Inflammatory macrophage treated with lipopolysaccharide for 4 hours (primary cell): ENCODE results near the gene KCNG1.

Experiments
- DNase-seq: peaks from one replicate; pipeline ENCODE4 v3.0.0-alpha.2; 2020

Gene KCNG1

DNA sequence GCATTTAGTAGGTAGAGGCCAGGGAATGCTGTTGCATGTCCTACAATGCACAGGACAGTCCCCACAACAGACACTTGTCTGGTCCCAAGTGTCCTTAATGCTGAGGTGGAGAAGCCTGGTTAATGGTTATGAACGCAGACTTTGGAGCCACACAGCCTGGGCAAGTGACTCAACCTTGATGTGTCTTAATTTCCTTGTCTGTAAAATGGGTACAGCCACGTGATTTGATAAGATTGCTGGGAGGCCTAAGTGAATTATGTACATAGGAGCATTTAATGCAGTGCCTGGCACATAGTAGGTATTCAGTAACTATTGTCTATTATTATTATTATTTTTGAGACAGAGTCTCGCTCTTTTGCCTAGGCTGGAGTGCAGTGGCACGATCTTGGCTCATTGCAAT lies 11.4 kb downstream of the KCNG1 start:
- no peak for DNase-seq

- DNase-seq = no peak
Observed at GRCh38 chr20:51010932-51011331, 12.0 kb downstream of the KCNG1 start.

- no peak for DNase-seq
Observed at GRCh38 chr20:51010043-51010365, 12.9 kb downstream of the KCNG1 start.

GRCh38 chr20:51009303-51010042 lies 13.4 kb downstream of the KCNG1 start:
- no peak for DNase-seq

DNA sequence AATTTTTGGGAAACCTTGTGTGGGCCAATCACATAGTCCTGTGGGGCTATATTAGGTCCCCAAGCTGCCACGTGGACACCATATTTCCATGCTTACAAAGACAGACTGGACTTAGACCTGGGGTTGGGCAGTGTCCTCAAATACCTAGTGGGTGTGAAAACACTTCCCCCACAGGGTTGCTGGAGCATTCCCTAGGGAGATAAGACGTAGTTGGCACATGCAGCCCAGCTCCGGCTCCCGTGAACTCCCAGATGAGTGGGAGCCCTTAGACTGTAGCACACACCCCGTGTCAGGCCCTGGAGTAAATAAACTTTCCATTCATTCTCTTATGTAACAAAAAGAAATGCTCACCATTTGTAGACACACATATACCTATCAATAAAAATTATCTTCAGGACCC lies 14.2 kb downstream of the KCNG1 start:
- no peak for DNase-seq

GRCh38 chr20:51005214-51005613 lies 17.7 kb downstream of the KCNG1 start:
- DNase-seq = no peak

DNA sequence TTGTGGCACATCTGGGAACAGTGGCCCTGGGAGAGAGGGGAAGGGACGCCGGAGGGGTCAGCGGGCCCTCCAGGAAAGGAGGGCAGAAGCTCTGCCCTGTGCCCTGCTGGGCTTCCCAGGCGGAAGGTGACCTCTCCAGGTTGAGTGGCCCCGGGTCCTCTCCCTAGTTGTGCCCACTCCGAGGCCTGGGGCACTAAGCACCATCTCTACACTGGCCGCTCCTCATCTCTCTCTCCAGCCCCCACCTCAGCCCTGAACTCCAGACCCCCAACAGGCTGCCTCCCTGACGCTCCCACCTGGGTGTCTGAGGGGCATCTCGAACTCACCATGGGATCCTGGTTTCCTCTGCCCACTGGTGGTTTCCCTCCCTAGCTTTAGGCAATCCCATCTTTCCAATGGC lies 18.1 kb downstream of the KCNG1 start:
- DNase-seq = no peak

GRCh38 chr20:51004305-51004727 lies 18.6 kb downstream of the KCNG1 start:
- DNase-seq = no peak

DNA sequence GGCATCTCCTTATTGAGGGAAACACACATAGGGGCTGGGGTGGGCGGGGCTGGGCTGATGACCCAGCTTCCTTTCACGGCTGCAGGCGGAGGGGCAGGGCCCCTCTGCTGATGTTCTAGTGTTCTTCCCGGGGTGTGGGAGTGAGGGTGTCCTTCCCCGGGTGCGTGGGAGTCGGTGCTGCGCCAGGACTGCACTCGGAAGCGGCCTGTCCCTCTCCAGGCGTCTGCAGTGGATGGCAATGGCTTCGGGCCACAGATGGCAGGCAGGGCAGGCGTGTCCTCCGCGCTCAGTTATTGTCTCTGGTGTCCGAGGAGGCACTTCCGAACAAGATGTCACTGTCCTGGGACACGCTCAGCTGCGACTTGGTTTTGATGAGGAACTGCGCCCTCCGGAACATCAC lies 19.2 kb downstream of the KCNG1 start:
- DNase-seq = no peak

- no peak for DNase-seq
Observed at GRCh38 chr20:51002633-51003032, 20.3 kb downstream of the KCNG1 start.

DNA sequence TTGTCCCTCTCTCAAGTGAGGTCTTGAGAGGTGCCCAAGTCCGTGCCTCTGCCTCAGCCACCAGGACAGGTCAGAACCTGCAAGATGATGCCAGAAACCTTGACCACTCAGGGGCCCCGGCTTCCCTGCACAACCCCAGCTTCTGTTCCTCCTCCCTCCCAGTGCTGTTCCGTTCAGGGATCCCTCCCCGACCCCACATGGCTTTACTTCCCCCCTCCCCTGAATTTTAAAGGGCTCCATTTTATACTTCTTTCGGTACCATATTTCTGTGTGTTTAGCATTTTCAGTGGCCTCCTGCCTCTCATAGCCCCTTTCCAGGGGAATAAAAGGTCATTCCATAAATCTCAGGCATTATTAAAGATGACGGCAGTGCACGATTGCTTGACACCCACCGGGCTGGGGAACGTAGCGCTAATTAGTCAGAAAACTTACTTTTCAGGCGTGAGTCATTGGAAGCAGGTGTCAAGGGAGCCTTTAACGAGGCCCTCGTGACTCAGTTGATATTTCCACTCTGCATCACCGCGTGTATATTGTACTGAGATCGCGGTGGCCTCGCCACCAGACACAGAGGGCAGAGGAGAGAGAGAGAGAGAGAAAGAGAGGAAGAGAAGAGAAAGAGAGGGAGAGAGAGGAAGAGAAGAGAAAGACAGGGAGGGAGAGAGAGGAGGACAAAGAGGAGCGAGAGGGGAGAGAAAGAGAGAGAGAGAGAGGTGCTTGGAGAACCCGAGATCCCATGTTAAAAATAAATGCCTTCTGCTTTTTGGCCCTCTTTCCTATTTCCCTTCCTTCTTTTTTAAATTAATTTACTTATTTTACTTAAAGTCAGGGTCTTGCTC lies 21.3 kb downstream of the KCNG1 start:
- DNase-seq = no peak

DNA sequence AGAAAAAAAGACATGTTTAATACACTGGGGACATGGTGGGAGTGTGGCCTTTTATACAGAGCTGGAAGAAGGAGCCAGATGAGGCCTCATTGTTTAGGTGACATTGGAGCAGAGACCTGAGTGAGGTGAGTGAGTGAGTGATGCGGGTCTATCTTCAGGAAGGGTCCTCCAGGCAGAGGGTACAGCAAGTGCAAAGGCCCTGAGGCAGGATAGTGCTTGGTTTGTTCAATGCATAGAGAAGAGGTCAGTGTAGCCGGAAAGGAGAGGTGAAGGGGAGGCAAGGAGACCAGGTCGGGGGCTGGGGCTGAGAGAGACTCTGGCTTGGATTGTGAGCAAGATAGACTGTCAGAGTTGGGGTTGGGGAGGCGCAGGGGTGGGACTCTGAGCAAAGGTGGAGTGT lies 23.6 kb downstream of the KCNG1 start:
- DNase-seq = no peak

GRCh38 chr20:50996901-50997865 lies 25.7 kb downstream of the KCNG1 start:
- no peak for DNase-seq

DNA sequence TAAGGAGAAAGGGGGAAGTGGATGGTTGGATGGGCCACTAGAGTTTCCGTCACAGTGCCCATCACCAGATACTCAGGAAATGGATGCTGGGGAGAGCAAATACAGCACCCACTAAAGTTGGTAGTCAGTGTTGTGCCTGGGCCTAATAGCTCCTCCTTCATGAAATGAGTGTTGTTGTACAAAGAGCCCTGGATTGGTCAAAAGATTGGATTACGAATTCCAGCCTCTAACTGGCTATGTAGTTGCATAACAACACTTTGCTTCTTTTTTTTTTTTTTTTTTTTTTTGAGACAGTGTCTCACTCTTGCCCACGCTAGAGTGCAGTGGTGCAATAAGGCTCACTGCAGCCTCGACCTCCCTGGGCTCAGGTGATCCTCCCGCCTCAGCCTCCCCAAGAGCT lies 27.4 kb downstream of the KCNG1 start:
- DNase-seq = no peak

DNA sequence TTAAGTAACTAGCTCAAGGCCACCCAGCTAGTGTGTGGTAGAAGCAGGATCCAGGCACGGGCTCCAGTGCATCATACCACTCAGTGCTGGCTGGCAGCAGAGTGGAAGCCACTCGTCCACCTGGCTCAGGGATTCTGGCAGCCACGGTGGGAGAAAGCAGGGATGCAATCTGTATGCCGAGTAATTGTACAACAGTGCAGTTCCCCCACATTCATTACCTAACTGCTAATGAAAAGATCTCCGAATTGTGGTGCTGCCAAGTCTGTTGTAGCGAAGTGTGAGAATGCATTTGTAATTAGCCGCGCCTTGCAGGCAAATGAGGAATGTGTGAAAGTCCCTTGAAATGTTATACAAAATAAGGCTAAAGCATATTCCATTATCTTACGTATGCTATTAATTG lies 29.0 kb downstream of the KCNG1 start:
- DNase-seq = no peak

DNA sequence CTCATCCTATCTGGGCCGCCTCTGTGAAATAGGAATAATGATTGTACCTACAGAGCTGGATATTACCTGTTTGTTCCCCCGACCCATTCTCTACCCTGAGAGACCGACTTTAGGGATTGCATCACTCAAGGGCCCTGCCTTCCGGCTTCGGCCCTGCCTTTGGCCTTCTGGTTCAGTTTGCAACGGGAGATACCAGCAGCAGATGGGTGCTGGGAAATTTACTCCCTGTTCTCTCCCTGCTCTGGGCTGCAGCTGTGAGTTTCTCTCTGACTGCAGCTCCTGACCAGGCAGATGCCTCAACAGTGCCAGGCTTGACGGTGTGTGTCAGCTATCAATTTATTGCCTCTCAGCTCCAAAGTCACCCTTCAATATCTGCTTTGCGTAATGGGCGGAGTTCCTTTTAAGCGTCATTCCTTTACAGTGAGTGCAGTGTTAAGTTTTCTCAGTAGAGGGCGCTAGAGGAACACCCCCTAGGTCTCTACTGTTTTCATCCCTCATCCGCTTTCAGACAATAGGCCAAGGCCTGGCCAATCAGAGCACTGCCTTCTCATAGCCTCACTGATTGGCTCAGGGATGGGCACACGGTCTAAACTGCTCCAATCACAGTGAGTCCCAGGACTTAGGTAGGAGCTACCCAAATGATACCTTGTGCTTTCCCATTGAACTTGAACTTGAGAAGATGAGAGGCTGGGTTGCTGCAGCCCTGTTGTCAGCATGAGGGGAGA lies 30.0 kb downstream of the KCNG1 start:
- peak; percentile 57 for DNase-seq

DNA sequence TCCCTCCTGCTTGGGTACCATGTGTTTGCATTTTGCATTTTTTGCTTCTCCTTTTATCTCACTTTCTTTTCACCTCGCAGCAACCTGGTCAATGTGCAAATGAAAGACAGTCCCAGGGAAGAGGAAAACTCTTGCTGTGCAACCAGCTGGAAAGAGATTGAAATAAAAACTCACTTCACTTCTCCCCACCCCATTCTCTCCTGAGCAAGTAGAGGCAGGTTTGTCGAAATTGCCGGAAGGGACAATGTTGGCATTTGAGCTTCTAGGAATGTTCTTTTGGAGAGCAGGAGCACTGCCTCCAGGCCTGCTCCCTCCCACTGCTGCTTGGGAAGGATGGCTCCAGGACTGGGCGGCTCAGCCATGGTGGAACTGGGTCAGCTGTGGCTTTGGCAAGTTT lies 30.6 kb downstream of the KCNG1 start:
- DNase-seq = no peak

DNA sequence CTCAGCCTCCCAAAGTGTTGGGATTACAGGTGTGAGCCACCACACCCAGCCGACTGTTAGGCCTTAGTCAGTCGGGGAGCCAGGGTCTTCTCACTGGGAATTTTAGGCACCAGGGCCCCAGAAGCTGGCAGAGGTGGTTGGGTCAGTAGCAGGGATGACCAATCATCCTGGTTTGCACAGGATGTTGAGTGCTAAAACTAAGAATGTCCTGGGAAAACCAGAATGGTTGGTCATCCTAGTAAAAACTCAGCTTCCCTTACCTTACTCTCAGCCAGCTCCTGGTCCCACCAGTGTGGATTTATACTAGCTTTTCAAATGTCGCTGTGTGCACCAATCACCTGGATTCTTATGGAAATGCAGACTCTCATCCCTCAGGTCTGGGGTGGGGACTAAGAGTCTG lies 31.8 kb downstream of the KCNG1 start:
- DNase-seq = no peak

DNA sequence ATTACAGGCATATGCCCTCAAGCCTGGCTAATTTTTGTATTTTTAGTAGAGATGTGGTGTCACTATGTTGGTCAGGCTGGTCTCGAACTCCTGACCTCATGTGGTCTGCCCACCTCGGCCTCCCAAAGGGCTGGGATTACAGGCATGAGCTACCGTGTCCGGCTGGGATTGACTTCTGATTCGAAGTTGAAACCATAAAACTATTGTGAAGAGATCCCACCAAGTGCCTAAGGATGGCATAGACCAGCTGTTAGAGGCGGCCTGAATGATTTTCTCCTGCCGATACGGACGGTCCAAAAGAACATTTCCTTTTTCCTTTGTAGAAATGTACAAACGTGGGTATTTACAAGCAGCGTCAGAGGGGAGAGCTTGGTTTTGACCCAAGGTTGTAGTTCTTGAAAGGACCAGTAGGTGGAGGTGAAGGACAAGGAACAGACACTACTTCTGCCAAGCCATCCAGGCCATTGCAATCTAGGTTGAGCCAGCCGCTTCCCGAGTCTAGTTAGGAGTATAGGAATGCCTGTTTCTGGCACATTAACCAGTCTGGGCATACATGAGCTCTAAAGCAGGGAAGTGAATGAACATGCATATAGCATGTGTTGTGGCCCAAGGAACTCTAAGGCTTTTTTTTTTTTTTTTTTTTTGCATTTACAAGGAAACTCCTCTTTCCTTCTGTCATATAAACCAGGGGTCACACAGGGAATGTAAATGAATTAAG lies 35.3 kb downstream of the KCNG1 start:
- DNase-seq = peak; percentile 75

DNA sequence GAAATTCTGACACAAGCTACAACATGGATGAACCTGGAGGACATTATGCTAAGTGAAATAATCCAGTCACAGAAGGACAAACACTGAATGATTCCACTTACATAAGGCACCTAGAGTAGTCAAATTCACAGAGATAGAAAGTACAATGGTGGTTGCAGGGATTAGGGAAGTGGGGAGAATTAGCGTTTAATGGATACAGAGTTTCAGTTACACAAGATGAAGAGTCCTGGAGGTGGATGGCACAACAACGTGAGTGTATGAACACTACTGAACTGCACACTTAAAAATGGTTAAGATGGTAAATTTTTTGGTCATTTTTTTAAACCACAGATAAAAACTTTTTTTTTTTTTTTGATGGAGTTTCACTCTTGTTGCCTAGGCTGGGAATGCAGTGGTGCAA lies 39.6 kb downstream of the KCNG1 start:
- DNase-seq = peak; percentile 63

DNA sequence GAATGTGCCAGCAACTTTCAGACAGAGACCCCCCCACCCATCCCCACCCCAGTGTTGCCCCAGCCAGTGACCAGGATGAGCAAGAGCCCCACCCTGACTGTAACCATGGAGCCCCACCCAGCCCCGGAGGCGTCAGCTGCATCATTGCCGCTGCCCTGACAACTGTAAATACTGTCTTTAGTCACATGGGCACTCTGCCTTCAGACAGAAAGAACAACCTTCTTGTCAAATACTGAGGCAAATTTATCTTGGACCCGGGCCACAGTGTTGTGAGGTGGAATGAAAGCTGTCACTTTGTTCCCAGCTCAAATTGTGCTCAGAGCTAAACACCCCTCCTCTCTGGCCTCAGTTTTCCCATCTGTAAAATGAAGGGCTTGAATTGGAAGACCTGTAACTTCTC lies 40.5 kb downstream of the KCNG1 start:
- DNase-seq = peak; percentile 77

DNA sequence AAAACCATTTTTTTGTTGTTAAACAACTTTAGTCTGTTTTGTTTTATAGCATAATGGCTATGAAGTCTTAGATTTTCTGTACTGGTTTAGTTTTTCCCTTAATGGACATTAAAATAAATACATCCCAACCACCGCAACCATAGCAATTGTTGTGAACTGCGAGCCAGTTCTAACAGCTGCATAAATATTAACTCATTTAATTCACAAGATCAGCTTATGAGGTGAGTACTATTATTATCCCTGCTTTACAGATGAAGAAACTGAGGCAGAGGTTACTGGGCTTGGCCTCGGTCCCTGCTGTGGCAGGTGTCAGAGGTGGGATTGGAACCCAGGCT lies 41.2 kb downstream of the KCNG1 start:
- DNase-seq = no peak
